Keratinocyte (primary cell): ENCODE data around the gene SERPINH1. TPM values are rescaled to one million over a fixed set of nuclear protein-coding genes. Genes with fewer than 3 reads are reported as not detected.

Experiments
- DNase-seq: peaks from one replicate; pipeline ENCODE4 v3.0.0-alpha.2; 2011; ENCODE audit warnings: low read depth, missing footprints, low spot score
- FAIRE-seq: peaks from 2 replicates; lab custom pipeline; 2011; peaks lifted over from hg19 to GRCh38; lab: Jason Lieb, UNC
- H2AFZ ChIP-seq: 2 replicates; pipeline ENCODE4 v1.6.0; 2012; ENCODE audit warnings: low read length, control low read depth, inconsistent platforms; ENCODE audit not compliant: control insufficient read depth
- H3K27ac ChIP-seq: 2 replicates; pipeline ENCODE4 v1.5.1; 2011; ENCODE audit warnings: low read length; ENCODE audit not compliant: control insufficient read depth, insufficient read depth
- H3K27me3 ChIP-seq: 3 replicates; pipeline ENCODE4 v1.6.0; 2011; ENCODE audit warnings: low read length; ENCODE audit not compliant: control insufficient read depth, insufficient read depth; ENCODE audit errors: extremely low read depth
- H3K36me3 ChIP-seq, 2 experiments: 2 replicates in 1 of 2; 3 replicates in 1 of 2; pipeline ENCODE4 v1.5.1; 2011; ENCODE audit warnings: low read length in 2 of 2, mild to moderate bottlenecking in 1 of 2; ENCODE audit not compliant: control insufficient read depth in 2 of 2, insufficient read depth in 2 of 2; ENCODE audit errors: extremely low read depth in 1 of 2
- H3K4me1 ChIP-seq: 3 replicates; pipeline ENCODE4 v1.5.1; 2011; ENCODE audit warnings: low read length; ENCODE audit not compliant: control insufficient read depth, insufficient read depth; ENCODE audit errors: extremely low read depth
- H3K4me2 ChIP-seq: 3 replicates; pipeline ENCODE4 v1.6.0; 2011; ENCODE audit warnings: low read depth, low read length; ENCODE audit not compliant: control insufficient read depth, insufficient read depth; ENCODE audit errors: extremely low read depth
- H3K4me3 ChIP-seq, 3 experiments: fragments of 200-600 bp in 1 of 3; sonication (generic) in 1 of 3; 2 replicates in 2 of 3; 3 replicates in 1 of 3; pipeline ENCODE4 v1.5.1; 2011 to 2016; ENCODE audit warnings: low read length in 3 of 3, mild to moderate bottlenecking in 3 of 3, control low read depth in 2 of 3, inconsistent platforms in 1 of 3, low read depth in 1 of 3, mixed read lengths in 1 of 3, mixed run types in 1 of 3, moderate library complexity in 1 of 3; ENCODE audit not compliant: control insufficient read depth in 2 of 3, insufficient read depth in 2 of 3; ENCODE audit errors: extremely low read depth in 1 of 3
- H3K79me2 ChIP-seq: 2 replicates; pipeline ENCODE4 v1.6.0; 2012; ENCODE audit warnings: low read length; ENCODE audit not compliant: control insufficient read depth, insufficient read depth
- H3K9ac ChIP-seq: 3 replicates; pipeline ENCODE4 v1.6.0; 2011; ENCODE audit warnings: low read length; ENCODE audit not compliant: control insufficient read depth, insufficient read depth; ENCODE audit errors: extremely low read depth
- H3K9me1 ChIP-seq: 3 replicates; pipeline ENCODE4 v1.6.0; 2011; ENCODE audit warnings: low read length; ENCODE audit not compliant: control insufficient read depth, insufficient read depth; ENCODE audit errors: extremely low read depth
- H3K9me3 ChIP-seq: 2 replicates; pipeline ENCODE4 v1.5.1; 2012; ENCODE audit warnings: low read depth, low read length; ENCODE audit not compliant: control insufficient read depth
- H4K20me1 ChIP-seq: 3 replicates; pipeline ENCODE4 v1.6.0; 2011; ENCODE audit warnings: low read length; ENCODE audit not compliant: control insufficient read depth, insufficient read depth; ENCODE audit errors: extremely low read depth
- CTCF ChIP-seq, 3 experiments: IDR thresholded peaks in 1 of 3; conservative IDR thresholded peaks in 1 of 3; optimal IDR thresholded peaks in 1 of 3; 2 replicates in 2 of 3; 3 replicates in 1 of 3; pipeline versions ENCODE3 to v1.5.1; 2011; ENCODE audit warnings: low read length in 3 of 3, mild to moderate bottlenecking in 3 of 3, moderate library complexity in 2 of 3, control low read depth in 1 of 3, inconsistent platforms in 1 of 3; ENCODE audit not compliant: insufficient read depth in 2 of 3; ENCODE audit errors: extremely low read depth in 1 of 3
- EZH2 ChIP-seq: IDR thresholded peaks from one replicate; pipeline ENCODE4 v1.6.1; 2012; ENCODE audit warnings: inconsistent platforms, mild to moderate bottlenecking, low read length, moderate library complexity
- dilution Hi-C: fragments of 300-500 bp; cut with MboI; formaldehyde crosslinking; loops from one replicate; pipeline ENCODE4 v1.7.0; 2020; ENCODE audit warnings: low sequenced_read_pairs; ENCODE audit not compliant: extremely low pct_ligation_motif_present
- polyA plus RNA-seq, 5 experiments: library from polyadenylated mRNA; depleted of rRNA in 3 of 5; stranded (reverse) in 3 of 5; stranded (forward) in 1 of 5; unstranded in 1 of 5; fragments of >200 nt; gene quantifications; 1 replicate in 1 of 5; 2 replicates in 3 of 5; 3 replicates in 1 of 5; pipeline versions ENCODE4 v1.2.1 to v1.2.3, GENCODE V29; 2011 to 2012; ENCODE audit warnings: missing spikeins in 2 of 5, low read depth in 1 of 5, low replicate concordance in 1 of 5

Gene SERPINH1
- polyA plus RNA-seq, 1 donor (not counting 4 experiments of a cell fraction or from before 2014, with no cell fraction given): 136 TPM

GRCh38 chr11:75525433-75526191 lies 36.4 kb upstream of the SERPINH1 start, which contains the start of gene GDPD5:
GDPD5 (minus strand) TSS chr11:75525941; CDS start chr11:75477735, 48,206 bp downstream.
- H3K4me3 ChIP-seq: peak within 1 kb of the TSS; percentile 56 to 71 (median 56)
- H4K20me1 ChIP-seq: no peaks in the 10 kb centered on the region
- no peak within 1 kb of the TSS for H3K27ac ChIP-seq
- peak in 2 of 3 experiments; percentile 49 to 80 for TF ChIP-seq CTCF (optimal IDR thresholded peaks at IDR 0.05 in 1 of 3, IDR thresholded peaks at IDR 0.05 in 1 of 3, conservative IDR thresholded peaks at IDR 0.05 in 1 of 3; ENCODE audit: extremely low read depth in 1 of 3, insufficient read depth in 2 of 3, low read length in 3 of 3)
- TF ChIP-seq EZH2: no peak
- no peaks in the 10 kb centered on the region for H3K79me2 ChIP-seq
- peak within 1 kb of the TSS; percentile 81 for H3K4me2 ChIP-seq
- H3K27me3 ChIP-seq: peaks cover 11% of the 10 kb centered on the region
- no peaks in the 10 kb centered on the region for H3K4me1 ChIP-seq
- DNase-seq: no peak
- peak within 1 kb of the TSS; percentile 82 for H2AFZ ChIP-seq
- no peak for FAIRE-seq
- dilution Hi-C loops: no loop called here
- no peaks in the 10 kb centered on the region for H3K36me3 ChIP-seq
- H3K9me3 ChIP-seq: no peaks in the 10 kb centered on the region
- no peaks in the 10 kb centered on the region for H3K9me1 ChIP-seq
- H3K9ac ChIP-seq: peak within 1 kb of the TSS; percentile 49

DNA sequence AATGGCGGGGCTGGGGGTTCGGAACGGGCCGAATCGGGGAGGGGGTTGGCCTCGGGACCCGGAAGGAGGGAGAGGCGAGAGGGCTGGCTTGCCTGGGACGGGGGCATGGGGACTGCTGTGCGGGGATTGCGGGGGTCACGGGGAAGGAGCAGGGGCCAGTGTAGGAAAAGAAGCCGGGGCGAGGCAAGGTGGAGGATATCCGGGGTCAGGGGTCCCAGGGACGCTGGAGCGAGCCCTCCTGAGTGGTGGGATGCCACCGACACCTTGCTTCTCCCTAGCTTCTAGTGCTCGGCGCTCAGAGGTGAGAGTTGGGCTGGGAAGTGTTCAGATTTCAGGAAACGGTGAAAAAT lies 35.9 kb upstream of the SERPINH1 start:
- dilution Hi-C loops: no loop called here
- H3K27ac ChIP-seq: no peak overlapping the region
- peak overlapping the region; percentile 56 to 71 (median 56) for H3K4me3 ChIP-seq
- FAIRE-seq: no peak
- H3K9me1 ChIP-seq: no peaks in the 10 kb centered on the region
- no peaks in the 10 kb centered on the region for H4K20me1 ChIP-seq
- H2AFZ ChIP-seq: peak overlapping the region; percentile 82
- H3K4me1 ChIP-seq: no peaks in the 10 kb centered on the region
- DNase-seq: no peak
- no peaks in the 10 kb centered on the region for H3K79me2 ChIP-seq
- no peak for TF ChIP-seq CTCF (optimal IDR thresholded peaks at IDR 0.05 in 1 of 3, IDR thresholded peaks at IDR 0.05 in 1 of 3, conservative IDR thresholded peaks at IDR 0.05 in 1 of 3; ENCODE audit: extremely low read depth in 1 of 3, insufficient read depth in 2 of 3, low read length in 3 of 3)
- TF ChIP-seq EZH2: no peak
- H3K9ac ChIP-seq: peak overlapping the region; percentile 49
- H3K27me3 ChIP-seq: peaks cover 11% of the 10 kb centered on the region
- no peaks in the 10 kb centered on the region for H3K9me3 ChIP-seq
- no peaks in the 10 kb centered on the region for H3K36me3 ChIP-seq
- peak overlapping the region; percentile 80 for H3K4me2 ChIP-seq
